Measurements from ENCODE around the gene CHST15.

DNA sequence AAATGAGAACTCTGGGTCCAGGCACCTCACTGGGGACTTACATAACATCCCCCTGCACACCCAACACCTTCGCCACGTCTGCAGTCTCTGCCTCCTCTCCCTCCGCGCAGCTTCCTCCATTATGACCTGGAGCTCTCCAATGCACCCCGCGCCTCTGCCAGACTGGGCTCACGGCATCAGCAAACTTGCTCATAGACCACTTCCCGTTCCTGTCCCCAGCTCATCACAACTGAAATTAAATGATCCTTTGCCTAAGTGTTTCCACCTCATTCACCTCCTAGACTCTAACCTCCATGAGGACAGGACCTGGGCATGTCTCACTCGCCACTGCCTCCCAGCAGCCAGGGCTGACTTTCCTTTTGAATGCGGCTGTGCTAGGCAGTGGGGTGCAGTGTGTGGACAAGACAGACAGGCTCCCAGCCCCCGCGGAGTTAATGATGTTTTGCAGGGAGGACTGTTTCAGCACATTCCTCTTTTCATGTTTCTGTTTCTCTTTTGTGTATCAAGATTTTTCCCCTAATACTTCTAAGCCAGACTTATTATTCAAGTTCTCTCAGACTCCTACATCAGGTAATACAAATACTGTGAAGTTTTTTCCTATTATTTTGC, 18.8 kb downstream of the CHST15 start:
- TF ChIP-seq, protein P1, sequence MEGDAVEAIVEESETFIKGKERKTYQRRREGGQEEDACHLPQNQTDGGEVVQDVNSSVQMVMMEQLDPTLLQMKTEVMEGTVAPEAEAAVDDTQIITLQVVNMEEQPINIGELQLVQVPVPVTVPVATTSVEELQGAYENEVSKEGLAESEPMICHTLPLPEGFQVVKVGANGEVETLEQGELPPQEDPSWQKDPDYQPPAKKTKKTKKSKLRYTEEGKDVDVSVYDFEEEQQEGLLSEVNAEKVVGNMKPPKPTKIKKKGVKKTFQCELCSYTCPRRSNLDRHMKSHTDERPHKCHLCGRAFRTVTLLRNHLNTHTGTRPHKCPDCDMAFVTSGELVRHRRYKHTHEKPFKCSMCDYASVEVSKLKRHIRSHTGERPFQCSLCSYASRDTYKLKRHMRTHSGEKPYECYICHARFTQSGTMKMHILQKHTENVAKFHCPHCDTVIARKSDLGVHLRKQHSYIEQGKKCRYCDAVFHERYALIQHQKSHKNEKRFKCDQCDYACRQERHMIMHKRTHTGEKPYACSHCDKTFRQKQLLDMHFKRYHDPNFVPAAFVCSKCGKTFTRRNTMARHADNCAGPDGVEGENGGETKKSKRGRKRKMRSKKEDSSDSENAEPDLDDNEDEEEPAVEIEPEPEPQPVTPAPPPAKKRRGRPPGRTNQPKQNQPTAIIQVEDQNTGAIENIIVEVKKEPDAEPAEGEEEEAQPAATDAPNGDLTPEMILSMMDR (IDR thresholded peaks at IDR 0.05; ENCODE audit: insufficient read depth, low read length) = no peak
- TF ChIP-seq POLR2AphosphoS5 (IDR thresholded peaks at IDR 0.05; ENCODE audit: low read depth) = no peak
